Thyroid gland (tissue), 4 donors: ENCODE data around the gene ADAM33.

Experiments used
- POLR2A ChIP-seq, 2 donors: fragments of 450-650 bp; IDR thresholded peaks; one replicate each; pipeline ENCODE4 v1.6.1; 2017; ENCODE audit warnings: antibody characterized with exemption in 2 of 2, mild to moderate bottlenecking in 2 of 2, moderate library complexity in 1 of 2
- TF ChIP-seq, protein P1 (sequence below), 6 experiments: fragments of 200-600 bp in 3 of 6; fragments of 450-650 bp in 3 of 6; sonication (generic) in 3 of 6; IDR thresholded peaks; one replicate each; pipeline ENCODE4 v1.5.1; 2016 to 2019; ENCODE audit warnings: antibody characterized with exemption in 6 of 6, mild to moderate bottlenecking in 2 of 6, inconsistent platforms in 1 of 6, moderate library complexity in 1 of 6

DNA sequence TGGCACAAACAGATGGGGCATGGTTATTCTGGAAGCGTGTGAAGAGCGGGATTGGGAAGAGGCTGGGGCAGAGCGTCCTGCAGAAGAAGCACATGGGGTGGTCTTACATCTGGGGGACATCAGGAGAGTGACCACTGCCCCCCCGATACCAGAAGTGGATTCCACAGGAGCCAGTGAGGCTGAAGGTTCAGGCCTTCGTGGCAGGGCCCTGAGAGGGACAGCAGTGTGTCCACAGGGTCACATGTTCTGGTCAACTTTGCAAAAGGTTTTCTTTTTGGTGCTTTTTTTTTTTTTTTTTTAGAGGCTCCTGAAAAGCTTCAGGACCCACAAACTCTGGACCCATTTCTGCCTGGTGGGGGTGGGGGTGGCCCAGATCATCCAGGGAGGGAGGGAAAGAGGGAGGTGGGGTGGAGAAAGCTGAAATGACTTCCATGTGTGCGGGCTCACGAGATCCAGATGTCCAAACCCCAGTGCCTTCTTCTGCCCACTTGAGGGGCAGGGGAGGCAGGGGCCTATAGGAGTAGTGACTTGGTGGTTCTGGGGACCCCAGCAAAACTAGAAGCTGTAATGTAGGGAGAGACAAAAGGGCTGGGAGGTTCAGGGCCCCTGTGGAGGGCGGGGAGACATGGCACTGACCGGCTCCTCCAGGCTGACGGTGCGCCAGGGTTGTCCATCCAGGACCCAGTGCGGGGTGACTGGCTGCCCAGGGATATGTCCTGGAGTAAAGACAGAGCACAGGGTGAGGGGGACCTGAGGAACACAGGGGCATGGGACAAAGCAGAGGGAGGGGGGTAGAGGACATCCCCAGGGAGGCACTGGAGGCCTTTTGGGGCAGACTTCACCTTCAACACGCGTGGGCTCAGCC lies 2.7 kb downstream of the ADAM33 start:
- TF ChIP-seq, protein P1, sequence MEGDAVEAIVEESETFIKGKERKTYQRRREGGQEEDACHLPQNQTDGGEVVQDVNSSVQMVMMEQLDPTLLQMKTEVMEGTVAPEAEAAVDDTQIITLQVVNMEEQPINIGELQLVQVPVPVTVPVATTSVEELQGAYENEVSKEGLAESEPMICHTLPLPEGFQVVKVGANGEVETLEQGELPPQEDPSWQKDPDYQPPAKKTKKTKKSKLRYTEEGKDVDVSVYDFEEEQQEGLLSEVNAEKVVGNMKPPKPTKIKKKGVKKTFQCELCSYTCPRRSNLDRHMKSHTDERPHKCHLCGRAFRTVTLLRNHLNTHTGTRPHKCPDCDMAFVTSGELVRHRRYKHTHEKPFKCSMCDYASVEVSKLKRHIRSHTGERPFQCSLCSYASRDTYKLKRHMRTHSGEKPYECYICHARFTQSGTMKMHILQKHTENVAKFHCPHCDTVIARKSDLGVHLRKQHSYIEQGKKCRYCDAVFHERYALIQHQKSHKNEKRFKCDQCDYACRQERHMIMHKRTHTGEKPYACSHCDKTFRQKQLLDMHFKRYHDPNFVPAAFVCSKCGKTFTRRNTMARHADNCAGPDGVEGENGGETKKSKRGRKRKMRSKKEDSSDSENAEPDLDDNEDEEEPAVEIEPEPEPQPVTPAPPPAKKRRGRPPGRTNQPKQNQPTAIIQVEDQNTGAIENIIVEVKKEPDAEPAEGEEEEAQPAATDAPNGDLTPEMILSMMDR (IDR thresholded peaks at IDR 0.05) = no peak
- TF ChIP-seq POLR2A (IDR thresholded peaks at IDR 0.05) = no peak
